Fibroblast of gingiva (primary cell): ENCODE data around the gene CEP78.

Experiments
- DNase-seq: peaks from one replicate; pipeline ENCODE4 v3.0.0-alpha.2; 2011; ENCODE audit warnings: low read depth

CEP78 gene

GRCh38 chr9:78286946-78287388 lies 51.1 kb downstream of the CEP78 start:
- no peak for DNase-seq

- DNase-seq = no peak
Measured at GRCh38 chr9:78288214-78288892, 52.5 kb downstream of the CEP78 start.

- DNase-seq = no peak
Measured at GRCh38 chr9:78289474-78289873, 53.6 kb downstream of the CEP78 start.

GRCh38 chr9:78291240-78291925 lies 55.5 kb downstream of the CEP78 start:
- DNase-seq = no peak

GRCh38 chr9:78292026-78292425 lies 56.2 kb downstream of the CEP78 start:
- DNase-seq = no peak

- DNase-seq = no peak
Measured at GRCh38 chr9:78292716-78293497, 57.0 kb downstream of the CEP78 start.

GRCh38 chr9:78294290-78295176 lies 58.7 kb downstream of the CEP78 start:
- no peak for DNase-seq

GRCh38 chr9:78295177-78295575 lies 59.3 kb downstream of the CEP78 start:
- DNase-seq = no peak

GRCh38 chr9:78295731-78296130 lies 59.9 kb downstream of the CEP78 start:
- DNase-seq = no peak

GRCh38 chr9:78296201-78296892 lies 60.5 kb downstream of the CEP78 start:
- peak; percentile 44 for DNase-seq

- DNase-seq = peak; percentile 98
Measured at GRCh38 chr9:78296893-78297671, 61.2 kb downstream of the CEP78 start, which contains the start of gene PSAT1. PSAT1 (plus strand) TSS chr9:78297125; CDS start chr9:78297211, 86 bp downstream.

GRCh38 chr9:78297672-78297961 lies 61.7 kb downstream of the CEP78 start:
- DNase-seq = no peak

GRCh38 chr9:78298046-78298765 lies 62.3 kb downstream of the CEP78 start:
- DNase-seq = no peak

GRCh38 chr9:78300209-78300608 lies 64.3 kb downstream of the CEP78 start:
- DNase-seq = no peak

- DNase-seq = no peak
Measured at GRCh38 chr9:78301466-78301865, 65.6 kb downstream of the CEP78 start.

GRCh38 chr9:78303377-78304062 lies 67.6 kb downstream of the CEP78 start:
- no peak for DNase-seq

- DNase-seq = peak; percentile 44
Measured at GRCh38 chr9:78304357-78304756, 68.5 kb downstream of the CEP78 start.

- no peak for DNase-seq
Measured at GRCh38 chr9:78306222-78307076, 70.6 kb downstream of the CEP78 start.
